Hematopoietic multipotent progenitor cell treated with erythropoietin and hydrocortisone succinate and interleukin-3 and kit ligand, for 6 days (in vitro differentiated cells): Measurements from ENCODE around the gene SLU7.

Experiments
- DNase-seq: peaks from one replicate; pipeline ENCODE4 v3.0.0-alpha.2; 2015

The SLU7 gene

DNA sequence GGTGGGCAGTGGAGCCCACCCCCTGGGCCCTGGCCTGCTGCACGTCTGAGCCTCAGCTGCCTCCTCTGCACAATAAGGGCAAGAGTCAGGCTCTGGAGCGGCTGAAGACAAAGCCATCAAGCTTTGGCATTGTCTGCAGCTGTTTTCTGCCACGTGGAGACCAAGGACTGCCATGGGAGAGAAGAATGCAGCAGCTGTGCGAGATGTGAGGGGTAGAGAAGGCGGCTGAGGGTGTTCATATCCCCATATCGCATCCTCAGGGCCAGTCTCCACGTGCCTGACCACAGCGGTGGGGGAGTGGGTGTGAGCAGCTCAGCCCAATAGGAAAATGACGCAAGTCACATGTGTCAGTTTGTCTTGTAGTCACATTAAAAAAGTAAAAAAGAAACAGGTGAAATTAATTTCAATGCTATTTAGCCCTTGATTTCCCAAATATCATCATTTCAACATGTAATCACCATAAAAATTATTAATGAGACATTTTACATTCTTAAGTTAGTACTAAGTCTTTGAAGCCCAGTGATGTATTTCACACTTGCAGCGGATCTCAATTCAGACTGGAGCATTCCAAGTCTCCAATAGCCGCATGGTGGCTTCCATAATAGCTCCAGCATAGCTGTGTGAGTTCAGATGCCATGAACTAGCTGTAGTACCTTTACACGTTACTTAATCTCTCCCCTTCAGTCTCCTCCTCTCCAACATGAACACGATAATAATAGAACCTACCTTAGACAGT is 55.1 kb downstream of the SLU7 start:
- no peak for DNase-seq

GRCh38 chr5:160363211-160363610 is 55.7 kb downstream of the SLU7 start:
- DNase-seq = no peak

DNA sequence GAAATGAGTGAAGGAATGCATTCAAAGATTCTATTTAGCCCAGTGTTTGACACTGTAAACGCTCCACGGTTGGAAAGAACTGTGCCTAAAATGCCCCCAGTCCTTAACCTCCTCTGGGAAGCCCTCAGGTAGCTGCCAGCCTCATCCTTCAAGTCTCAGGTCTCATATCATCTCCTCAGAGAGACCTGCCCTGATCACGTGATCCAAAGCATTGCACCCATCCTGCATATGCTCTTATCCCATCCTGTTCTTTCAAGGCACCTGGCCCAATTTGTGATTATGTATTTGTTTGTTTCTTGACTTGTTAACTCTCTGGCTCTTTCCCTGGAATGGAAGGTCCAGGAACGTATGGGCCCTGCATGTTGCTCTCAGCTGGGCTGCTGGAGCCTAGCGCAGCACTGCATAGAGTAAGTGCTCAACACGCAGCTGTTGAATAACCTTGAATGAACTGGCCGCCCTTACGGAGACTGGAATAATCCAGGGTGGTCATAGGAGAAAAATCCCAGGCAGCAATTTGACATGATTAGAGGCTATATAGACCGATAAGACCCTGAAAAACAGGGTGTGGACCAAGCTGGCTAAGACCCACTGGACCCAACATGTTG is 57.2 kb downstream of the SLU7 start:
- DNase-seq = no peak

- no peak for DNase-seq
Measured at GRCh38 chr5:160360310-160360709, 58.6 kb downstream of the SLU7 start.

GRCh38 chr5:160359816-160360215 is 59.1 kb downstream of the SLU7 start:
- DNase-seq = peak; percentile 54

DNA sequence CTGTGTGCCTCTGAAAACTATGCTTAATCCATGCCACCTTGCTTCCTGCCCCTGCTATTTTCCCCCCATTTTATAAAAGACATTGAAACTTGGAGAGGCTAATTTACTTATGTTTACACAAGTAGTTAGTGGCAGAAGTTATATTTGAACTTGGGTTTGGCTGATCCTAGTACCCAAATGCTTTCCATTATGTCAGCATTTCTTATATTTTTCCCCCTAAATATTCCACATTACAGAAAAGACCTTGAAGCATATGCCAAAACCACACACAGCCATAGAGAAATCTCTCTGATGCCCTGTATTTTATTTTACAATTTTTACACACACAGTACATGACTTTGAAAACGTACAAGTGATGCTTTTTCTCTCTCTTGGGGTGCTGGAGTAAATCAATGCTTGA is 59.6 kb downstream of the SLU7 start:
- DNase-seq = no peak

DNA sequence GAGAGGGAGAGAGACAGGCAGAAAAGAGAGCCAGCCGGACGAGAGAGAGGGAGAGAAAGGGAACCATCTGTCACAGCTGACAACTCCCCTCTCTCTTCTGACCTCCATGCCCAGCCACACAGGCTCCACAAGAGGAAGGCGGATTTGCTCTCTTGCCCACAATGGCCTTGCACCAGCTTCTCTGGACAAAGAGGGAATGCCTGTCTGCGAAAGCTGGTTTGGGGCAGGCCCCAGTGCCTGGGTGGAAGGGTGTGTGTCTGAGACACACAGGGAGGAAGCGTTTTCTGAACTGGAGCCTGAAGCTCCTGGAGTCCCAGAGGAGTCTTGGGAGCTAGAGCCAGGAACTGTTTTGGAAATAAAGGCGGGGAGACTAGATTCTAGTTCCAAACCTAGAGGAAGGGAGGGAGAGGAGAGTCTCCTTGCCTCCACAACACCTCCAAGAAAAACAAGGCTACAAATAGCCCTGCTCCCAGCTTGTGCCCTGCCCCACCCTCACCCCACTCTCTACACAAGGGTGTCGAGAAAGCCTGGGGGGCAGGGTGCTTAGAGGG is 60.9 kb downstream of the SLU7 start:
- DNase-seq = no peak

DNA sequence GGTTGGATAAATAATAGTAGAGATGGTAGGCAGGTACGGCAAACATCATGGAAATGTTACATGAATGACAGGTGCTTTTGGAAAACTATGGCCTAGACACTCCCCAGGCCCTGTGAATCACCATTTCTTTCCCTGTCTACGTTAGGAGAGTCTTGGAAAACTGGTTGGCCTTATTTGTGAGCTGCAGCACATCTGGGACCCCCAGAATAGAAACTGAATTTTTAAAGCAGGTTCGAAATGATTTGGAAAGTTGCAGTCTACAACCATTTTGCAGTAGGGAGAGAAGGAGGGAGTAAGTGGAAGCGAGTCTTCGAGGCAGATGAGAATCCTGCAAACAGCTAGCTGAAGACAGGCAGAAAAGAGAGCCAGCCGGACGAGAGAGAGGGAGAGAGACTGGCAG is 61.5 kb downstream of the SLU7 start:
- no peak for DNase-seq

DNA sequence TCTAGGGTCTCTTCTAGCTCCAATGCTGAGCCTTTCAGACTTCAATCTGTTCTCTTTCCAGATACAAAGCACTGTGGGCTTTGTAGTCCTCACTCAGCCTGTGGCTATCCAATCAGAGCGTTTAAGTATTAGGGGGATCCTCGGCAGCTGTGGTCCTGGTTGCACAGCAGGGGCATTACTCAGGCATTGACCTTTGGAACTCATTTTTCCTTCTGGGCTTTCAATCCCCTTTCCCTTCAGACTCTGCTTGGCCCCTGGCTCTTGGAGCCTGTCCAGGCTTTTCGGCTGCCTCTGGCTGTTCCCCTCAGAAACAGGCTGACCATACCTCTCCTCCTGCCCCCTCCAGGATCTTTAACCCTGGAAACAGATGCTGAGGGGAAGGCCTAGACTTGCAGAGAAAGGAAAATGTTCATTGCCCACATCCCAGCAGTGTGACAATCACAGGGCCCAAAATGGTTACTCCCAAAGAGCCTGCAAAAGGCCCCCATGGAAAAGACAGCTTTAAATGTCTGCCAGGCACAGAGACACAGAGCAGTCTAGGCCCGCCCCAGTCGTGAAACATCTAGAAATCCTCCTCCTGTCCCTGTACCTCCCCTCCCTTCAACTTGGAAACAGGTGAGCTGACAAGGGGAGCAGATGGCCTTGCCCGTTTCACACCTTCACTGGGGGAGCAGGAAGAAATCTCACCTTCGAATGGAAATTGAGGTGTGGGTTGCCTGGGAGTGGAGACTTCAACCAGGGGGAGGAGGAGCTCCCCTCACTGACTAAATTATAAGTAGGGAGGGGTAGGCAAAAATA is 62.1 kb downstream of the SLU7 start:
- DNase-seq = no peak

DNA sequence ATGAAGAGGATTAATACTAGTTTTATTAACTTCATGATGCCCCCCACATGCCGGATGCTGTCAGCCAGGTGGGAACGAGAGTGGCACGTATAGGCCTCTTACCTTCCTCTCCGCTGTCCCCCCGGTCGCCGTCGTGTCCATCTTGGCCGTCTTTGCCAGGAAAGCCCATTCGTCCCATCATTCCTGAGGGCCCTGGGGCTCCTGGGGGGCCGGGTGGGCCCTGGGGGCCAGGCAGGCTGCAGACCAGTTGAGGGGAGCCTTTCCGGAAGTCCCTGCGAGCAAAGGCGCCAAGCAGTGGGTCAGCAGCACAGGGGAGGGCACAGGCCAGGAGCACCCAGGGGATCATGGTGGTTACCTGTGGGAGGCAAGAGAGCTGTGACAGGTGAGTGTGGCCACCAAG is 64.2 kb downstream of the SLU7 start:
- no peak for DNase-seq

- no peak for DNase-seq
Measured at GRCh38 chr5:160353379-160353778, 65.5 kb downstream of the SLU7 start.

DNA sequence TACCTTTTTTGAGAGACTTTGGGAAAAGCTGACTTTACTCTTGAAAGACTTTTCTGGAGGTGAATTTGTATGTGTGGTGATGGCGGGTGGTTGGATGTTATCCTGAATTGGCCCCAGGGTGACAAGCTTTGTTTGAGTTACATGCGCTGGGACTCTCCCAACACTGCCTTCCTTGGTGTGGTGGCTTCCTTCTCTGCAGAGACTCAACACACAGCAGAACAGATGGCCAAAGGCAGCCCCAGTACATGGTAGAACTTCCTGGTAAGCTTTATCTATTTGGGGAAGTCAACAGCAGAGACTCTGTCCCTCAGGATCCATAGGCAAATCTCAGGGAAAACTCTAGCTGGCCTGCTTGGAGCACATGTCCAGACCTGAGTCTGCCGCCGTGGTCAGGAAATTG is 66.6 kb downstream of the SLU7 start:
- DNase-seq = no peak
